Stimulated activated CD4-positive, alpha-beta T cell treated with anti-CD3 and anti-CD28 coated beads, TNF-alpha, amount 100 ng/mL, for 48 hours (primary cell): ENCODE measurements around the gene LAMB2.

Experiments
- DNase-seq, 3 donors: peaks; one replicate each; pipeline ENCODE4 v3.0.0-alpha.2; 2020; ENCODE audit warnings: low read depth in 3 of 3

LAMB2 gene

GRCh38 chr3:49161808-49162530, 29.1 kb upstream of the LAMB2 start:
- DNase-seq: no peak

- no peak for DNase-seq
Observed at GRCh38 chr3:49161197-49161596, 28.3 kb upstream of the LAMB2 start.

- no peak for DNase-seq
Observed at GRCh38 chr3:49158792-49159191, 25.9 kb upstream of the LAMB2 start.

GRCh38 chr3:49158103-49158709, 25.4 kb upstream of the LAMB2 start:
- peak in 2 of 3 donors; percentile 26 to 40 for DNase-seq

- DNase-seq: no peak
Observed at GRCh38 chr3:49157289-49157688, 24.4 kb upstream of the LAMB2 start.

GRCh38 chr3:49153349-49153912, 20.6 kb upstream of the LAMB2 start:
- DNase-seq: no peak

- no peak for DNase-seq
Observed at GRCh38 chr3:49151610-49152009, 18.8 kb upstream of the LAMB2 start.

- no peak for DNase-seq
Observed at GRCh38 chr3:49148159-49148558, 15.3 kb upstream of the LAMB2 start.

- no peak for DNase-seq
Observed at GRCh38 chr3:49140080-49140479, 7.2 kb upstream of the LAMB2 start.

- no peak for DNase-seq
Observed at GRCh38 chr3:49135499-49135898, 2.6 kb upstream of the LAMB2 start.

- no peak for DNase-seq
Observed at GRCh38 chr3:49134471-49135265, 1.8 kb upstream of the LAMB2 start.

GRCh38 chr3:49133226-49133951, 539 bp upstream of the LAMB2 start:
- DNase-seq: no peak

- DNase-seq: no peak
Observed at GRCh38 chr3:49132073-49132436, 795 bp downstream of the LAMB2 start.

- no peak for DNase-seq
Observed at GRCh38 chr3:49131576-49131975, 1.3 kb downstream of the LAMB2 start.

- no peak for DNase-seq
Observed at GRCh38 chr3:49131040-49131439, 1.8 kb downstream of the LAMB2 start.

GRCh38 chr3:49124991-49125670, 7.7 kb downstream of the LAMB2 start:
- no peak for DNase-seq

- no peak for DNase-seq
Observed at GRCh38 chr3:49124203-49124602, 8.6 kb downstream of the LAMB2 start.

GRCh38 chr3:49123687-49124086, 9.2 kb downstream of the LAMB2 start:
- DNase-seq: no peak

GRCh38 chr3:49122886-49123545, 9.8 kb downstream of the LAMB2 start:
- no peak for DNase-seq

GRCh38 chr3:49122451-49122850, 10.4 kb downstream of the LAMB2 start:
- DNase-seq: no peak

- no peak for DNase-seq
Observed at GRCh38 chr3:49122022-49122421, 10.8 kb downstream of the LAMB2 start.
